HG03521 (cell line): Measurements from ENCODE around the gene RNF40.
"Not testable (repeated sequence)": the region's sequence is repeated elsewhere in the genome, so short reads cannot be mapped to it uniquely, and the experiment has no call there.

ENCODE experiments used
- ATAC-seq: cut with Tn5 transposase; IDR thresholded peaks from one replicate; pipeline ENCODE4 v1.9.1; 2021; ENCODE audit warnings: mild to moderate bottlenecking, moderate library complexity; ENCODE audit not compliant: unreplicated experiment

RNF40 gene

DNA sequence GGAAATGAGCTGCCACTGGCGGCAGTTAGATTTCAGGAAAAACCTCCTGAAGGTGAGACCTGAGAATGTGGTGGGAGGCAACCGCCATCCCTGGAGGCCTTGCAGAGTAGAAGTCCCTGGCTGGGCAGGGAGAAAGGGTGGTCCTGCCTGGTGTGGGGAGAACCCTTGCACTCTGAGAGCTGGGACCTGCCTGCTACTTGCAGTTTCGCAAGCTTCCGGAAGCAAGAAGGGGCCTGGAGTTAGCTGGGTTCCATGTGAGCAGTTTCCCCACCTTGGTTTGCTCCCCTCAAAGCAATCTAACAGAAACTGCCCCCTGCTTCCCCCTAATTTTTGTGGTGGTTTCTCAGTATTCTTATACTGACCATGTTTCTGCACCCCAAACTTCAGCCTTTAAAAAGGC, 18.4 kb downstream of the RNF40 start:
- no peak for ATAC-seq

DNA sequence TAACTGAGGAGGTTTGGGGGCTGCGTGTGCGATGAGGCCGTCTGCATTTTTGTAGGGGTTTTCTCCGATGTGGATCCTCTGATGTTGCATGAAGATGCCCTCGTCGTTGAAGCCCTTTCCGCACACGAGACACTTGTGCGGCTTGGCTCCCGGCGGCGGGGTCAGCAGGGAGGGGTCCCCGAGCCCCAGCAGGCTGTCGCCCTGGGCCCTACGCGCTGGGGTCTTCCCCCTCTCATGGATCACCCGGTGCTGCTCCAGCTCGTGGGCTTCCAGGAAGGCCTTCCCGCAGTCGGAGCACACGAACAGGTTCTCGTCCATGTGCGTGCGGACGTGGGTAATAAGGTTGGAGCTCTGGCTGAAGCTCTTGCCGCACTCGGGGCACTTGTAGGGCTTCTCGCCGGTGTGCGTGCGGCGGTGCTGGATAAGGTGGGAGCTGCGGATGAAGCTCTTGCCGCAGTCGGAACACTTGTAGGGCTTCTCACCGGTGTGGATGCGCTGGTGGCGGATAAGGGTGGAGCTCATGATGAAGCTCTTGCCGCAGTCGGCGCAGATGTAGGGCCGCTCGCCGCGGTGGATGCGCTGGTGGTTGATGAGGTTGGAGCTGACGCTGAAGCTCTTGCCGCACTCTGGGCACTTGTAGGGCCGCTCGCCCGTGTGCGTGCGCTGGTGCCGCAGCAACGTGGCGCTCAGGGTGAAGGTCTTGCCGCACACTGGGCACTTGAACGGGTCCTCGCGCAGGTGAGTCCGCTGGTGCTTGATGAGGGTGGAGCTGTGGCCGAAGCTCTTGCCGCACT, 20.6 kb downstream of the RNF40 start:
- ATAC-seq, result no peak

DNA sequence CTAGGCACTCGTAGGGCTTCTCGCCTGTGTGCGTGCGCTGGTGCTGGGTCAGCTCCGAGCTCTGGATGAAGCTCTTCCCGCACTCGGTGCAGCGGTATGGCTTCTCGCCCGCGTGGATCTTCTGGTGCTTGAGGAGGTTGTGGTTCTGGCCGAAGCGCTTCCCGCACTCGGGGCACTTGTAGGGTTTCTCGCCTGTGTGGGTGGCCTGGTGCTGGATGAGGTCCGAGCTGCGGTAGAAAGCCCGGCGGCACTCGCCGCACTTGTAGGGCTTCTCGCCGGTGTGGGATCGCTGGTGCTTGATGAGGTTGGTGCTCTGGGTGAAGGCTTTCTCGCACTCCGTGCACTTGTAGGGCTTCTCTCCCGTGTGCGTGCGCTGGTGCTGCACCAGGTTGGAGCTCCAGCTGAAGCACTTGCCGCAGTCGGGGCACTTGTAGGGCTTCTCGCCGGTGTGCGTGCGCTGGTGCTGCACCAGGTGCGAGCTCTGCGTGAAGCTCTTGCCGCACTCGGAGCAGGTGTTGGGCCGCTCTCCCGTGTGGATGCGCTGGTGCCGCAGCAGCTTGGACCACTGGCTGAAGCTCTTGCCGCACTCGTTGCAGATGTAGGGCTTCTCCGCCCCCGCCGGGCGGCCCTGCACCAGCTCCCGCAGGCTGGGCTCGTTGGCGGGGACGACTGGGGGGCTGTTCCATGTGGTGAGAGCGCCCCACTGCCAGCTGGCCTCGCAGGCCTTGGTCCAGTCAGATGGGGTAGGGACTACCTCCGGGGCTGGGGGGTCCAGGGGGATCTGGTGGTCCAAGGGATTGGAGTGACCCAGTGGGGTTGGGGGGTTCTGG, 21.4 kb downstream of the RNF40 start:
- no peak for ATAC-seq

DNA sequence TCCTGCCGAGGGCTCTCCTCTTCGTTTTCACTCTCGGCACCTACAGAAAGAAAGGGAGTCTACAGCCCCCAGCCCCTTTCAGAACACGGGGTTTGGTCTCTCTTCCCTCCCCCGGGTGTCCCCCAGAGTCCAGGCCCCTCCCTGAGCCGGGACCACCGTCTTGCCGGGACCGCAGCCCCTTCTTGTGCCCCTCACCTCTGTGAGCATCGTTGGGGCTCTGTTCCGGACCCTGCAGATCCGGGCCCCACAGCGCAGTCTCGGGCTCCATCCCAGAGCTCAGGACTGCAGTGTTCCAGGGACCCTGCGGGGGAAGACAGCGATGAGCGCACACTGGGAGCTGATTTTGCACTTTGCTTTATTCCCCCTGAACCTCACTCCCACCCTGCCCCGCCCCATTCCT, 22.1 kb downstream of the RNF40 start:
- no peak for ATAC-seq

DNA sequence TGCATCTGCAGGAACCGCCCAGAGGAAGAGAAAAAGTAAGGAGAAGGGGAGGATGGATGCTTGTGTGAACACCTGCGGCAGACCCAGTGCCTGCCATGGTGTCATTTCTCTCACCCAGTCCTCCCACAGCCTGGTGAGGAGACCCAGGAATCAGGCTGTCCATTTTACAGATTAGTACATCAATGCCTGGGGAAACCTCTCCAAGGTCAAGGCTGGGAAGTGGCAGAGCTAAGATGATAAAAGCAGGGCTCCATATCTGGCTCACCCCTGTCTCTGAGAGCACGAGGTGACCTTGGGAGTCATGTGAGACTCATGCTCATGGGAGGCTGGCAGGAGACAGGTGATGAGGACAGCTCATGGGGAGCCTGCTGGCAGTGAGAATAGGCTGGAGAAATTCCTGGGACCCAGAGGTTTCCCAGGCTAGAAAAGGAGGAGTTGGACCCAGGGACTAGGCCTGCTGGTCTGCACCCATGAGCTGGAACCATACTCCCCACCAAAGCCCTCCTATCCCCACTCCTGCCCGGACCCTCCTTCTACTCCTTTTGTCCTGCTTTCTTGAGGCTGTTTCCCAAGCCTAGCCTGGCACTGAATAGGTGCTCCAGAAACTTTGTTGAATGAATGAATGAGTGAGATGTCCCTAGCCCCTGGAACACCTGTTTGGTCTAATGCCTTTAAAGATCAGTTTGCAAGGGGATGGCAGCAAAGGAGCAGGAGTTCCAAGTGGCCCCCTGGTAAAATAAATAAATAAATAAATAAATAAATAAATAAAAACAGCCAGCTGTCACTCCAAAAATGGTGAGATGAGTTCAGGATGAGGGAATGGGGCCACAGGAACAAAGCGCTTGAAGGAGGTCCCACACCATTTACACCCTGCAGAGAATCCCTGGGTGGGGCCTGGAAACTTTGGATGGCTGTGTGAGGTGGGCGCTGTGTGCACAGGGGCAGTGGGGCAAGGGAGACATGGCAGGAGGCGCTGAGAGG, 23.3 kb downstream of the RNF40 start:
- no peak for ATAC-seq

DNA sequence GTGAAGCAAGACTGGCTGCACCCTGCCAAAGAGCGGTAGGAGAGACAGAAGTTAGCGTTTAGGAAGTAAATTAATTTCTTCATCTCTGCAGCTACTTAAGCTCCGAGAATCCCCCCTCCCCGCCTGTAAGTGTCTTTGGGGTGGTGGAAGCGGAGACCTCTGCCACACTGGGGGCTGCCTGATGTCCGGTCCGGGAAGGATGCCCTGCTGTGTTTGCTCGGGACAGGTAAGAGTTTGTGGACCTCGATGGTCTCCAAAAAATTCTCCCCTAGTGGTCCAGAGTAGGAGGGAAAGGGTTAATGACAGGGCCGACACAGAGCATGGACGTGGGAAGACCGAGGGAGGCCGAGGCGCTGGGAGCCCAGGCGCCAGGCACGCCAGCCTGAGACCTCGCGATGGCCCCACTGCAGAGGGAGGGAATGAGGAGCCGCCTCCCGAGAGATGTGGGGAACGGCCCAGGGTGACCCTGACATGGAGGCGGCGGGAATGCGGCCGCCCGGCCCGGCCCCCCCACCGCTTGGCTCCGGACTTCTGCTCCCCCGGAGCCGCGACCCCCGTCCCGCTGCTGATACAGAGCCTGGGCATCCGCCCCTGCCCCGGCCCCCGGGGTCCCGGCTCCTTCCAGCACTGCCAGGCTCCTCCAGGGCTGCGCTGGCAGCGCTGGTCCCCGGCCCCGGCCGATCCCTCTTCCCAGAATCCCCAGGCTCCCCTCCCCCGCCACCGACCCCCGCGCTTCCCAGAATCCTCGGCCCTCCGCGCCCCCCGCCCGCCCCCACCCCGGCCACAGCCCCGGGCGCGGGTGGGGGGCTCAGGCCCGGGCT, 24.2 kb downstream of the RNF40 start:
- ATAC-seq, result no peak

DNA sequence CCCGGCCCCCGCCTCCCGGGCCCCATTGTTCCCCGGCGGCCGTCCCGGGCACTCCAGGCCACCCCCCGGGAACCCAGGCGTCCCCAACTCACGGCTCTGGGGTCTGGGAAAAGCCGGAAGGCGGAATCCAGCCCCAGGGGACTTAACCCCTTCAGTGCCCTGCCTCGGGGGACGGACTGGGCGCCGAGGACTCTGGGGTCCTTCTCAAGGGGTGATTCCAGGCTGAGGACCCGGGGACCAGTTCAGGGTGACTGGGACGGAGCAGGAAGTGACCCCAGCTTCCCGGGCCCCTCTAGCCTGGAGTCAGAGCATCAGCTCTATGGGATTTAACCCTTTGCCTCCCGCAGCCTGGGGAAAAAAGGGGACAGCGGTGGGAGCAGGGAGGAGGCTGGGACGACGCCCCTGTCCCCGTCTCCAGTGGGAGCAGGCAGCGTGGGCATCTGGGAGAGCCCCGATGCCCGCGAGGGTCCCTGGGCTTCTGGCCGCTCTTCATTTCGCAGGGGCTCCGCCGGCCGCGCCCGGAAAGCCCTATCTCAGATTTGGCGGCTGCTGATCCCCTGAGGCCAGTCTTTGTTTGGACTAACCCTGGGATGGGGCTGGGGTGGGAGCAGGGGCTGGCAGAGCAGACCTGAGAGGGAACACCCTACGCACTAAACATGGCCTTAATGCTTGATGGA, 25.0 kb downstream of the RNF40 start, which contains the start of gene ZNF629:
TSS of gene ZNF629 (minus strand) at position 270 of the 677 bp plus-strand sequence. CDS start 2,723 bp downstream, outside the sequence.
- ATAC-seq, result no peak

DNA sequence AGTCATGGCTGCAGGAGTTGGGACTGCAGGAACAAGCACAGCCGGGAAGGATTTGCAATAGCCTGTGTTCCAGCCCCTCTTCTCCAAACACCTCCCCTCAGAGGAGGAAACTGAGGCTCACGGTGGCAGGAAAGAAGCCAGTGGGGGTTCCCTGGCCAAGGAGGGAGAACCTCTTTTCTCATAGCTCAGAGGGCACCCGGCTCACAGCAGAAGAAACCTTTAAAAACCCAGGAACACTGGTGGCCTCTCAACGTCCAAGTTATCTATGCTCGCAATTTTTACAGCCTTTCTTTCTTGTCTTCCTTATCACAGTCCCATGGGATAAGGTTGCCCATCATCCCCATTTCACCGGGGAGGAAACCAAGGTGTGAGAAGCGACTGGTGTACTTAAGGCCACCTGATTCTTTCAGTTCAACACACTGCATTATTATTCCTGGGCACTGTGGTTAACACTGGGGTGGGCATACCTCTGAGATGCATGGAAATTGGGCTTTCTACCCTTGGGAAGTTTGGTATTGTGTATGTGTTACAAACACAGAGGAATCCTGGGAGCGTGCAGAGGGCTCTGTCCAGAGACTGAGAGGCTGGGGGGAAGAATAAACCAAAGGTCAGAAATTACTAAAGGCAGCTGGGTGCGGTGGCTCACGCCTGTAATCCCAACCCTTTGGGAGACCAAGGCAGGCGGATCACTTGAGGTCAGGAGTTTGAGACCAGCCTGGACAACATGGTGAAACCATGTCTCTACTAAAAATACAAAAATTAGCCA, 25.7 kb downstream of the RNF40 start:
- no peak for ATAC-seq

DNA sequence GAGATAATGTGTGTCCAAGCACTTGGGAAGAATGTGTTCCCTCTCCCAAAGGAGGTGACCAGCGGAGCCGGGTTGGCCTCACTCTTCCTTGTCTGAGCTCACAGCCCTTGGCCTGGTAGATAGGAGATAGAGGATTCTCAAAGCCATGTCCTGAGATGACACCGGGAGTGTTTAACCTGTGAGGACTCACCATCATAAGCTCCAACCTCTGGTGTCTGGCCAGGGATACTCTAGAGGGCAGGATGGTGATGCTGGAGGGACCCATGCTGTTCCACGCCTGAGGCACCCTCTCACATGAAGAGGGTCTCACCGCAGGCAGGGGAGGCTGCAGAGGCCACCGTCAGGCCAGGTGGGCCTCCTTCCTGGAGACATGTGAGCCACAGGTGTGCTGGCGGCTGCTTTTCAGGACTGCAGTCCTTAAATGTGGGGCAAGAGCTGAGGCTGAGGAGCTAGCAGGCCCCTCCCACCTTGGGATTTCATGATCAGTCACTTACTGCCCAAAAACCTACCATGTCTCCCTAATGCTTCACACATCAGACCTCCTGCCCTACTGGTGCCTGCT, 31.5 kb downstream of the RNF40 start:
- ATAC-seq, result no peak

DNA sequence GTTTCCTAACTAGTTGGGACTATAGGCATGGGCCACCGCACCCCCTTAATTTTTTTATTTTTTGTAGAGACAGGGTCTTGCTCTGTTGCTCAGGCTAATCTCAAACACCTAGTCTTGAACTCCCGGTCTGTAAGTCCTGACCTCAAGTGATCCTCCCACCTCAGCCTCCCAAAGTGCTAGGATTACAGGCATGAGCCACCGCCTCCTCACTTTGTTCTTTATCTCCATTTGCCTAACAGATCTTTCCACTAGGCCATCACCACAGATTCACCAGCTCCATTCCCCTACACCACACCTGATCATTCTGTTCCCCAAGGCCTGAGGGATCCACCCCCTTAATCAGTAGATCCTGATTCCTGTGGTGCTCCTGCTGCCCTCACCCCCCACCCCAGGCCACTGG, 32.5 kb downstream of the RNF40 start:
- no peak for ATAC-seq

DNA sequence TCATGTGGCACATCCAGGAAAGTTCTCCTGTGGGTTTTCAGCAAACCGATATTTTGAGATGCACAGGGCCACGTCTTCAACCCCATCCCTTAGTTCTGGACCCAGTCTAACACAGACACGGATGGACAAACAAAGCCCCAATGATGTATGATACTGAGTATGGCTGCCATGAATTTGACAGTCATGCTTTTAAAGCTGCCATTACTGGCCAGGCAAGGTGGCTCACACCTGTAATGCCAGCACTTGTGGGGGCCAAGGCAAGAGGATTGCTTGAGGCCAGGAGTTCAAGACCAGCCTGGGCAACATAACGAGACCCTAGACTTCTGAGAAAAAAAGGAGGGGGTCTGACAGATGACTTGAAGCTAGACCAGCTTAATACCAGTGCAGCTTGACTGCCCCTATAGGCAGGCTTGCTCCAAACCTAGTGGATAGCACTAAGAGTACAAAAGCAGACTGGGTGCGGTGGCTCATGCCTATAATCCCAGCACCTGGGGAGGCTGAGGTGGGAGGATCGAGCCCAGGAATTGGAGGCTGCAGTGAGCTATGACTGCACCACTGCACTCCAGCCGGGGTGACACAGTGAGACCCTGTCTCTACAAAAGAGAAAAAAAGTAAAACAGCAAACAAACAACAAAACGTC, 35.7 kb downstream of the RNF40 start:
- no peak for ATAC-seq

DNA sequence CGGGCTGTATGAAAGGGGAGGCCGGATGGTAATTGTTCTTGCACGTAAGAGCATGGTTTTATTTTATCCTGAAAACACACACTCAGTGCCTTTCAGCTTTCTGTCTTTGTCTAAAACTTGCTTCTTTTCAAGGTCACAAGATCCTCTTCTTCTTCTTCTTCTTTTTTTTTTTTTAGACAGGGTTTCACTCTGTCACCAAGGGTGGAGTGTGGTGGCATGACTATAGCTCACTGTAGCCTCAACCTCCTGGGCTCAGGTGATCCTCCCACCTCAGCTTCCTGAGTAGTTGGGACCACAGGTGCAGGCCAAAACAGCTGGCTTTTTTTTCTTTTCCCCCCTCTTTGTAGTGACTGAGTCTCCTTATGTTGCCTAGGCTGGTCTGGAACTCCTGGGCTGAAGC, 40.8 kb downstream of the RNF40 start:
- no peak for ATAC-seq

DNA sequence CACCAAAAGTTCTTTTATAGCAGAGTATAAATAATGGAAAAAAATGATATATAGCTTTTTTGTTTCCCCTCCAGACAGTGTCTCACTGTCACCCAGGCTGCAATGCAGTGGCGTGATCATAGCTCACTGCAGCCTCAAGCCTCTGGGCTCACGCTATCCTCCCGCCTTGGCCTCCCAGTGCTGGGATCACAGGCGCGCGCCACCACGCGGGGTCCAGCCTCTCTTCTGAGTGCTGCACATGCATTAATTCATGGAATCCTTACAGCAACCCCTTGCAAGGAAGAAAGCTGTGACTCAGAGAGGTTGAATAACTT, 42.9 kb downstream of the RNF40 start:
- no peak for ATAC-seq

DNA sequence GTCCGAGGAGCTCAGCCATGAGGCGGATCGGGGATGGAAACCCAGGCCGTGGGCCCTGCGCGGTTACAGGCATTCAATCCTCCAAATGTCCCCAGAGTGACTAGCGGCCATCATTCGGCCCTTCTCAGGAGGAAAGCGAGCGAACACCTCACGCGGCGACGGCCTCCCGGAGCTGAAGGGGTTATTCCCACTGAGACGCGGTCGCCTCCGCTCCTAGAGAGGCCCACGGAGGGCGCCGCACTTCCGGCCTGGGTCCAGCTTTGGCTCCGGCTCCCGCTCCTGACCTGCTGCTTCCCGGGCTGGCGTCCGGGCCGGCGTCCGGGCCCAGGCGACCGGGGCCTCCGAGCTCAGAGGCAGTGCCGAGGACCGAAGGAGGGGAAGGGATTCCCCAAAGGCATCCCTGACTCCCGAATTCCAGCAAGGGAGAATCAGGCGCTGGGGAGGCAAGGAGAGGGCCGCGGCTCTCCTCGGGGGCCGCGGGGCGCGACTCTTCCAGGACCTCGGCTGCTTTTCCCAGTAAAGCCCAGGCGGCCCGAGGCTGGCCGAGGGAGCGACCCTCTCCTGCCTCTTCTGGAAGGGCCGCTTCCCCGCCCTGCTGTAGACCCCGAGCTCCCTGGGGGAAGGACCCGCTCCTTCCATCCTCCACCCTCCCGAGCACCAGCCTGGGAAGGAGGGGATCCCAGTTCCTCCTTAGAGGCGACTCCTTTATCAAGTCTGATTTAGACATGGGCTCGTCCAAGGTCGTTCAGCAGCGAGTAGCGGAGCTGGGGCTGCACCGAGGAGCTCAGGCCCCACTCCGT, 43.4 kb downstream of the RNF40 start:
- no peak for ATAC-seq

DNA sequence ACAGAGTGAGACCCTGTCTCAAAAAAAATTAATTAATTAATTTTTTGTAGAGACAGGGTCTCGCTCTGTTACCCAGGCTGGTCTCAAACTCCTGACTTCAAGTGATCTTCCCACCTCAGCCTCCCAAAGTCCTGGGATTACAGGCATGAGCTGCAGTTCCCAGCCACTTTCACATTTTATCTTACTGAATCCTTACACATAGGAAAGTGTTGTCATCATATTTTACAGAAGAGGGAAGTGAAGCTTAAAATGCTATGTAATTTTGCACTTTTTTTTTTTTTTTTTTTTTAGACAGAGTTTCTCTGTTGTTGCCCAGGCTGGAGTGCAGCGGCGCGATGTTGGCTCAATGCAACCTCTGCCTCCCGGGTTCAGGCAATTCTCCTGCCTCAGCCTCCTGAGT, 46.0 kb downstream of the RNF40 start:
- ATAC-seq, result no peak

DNA sequence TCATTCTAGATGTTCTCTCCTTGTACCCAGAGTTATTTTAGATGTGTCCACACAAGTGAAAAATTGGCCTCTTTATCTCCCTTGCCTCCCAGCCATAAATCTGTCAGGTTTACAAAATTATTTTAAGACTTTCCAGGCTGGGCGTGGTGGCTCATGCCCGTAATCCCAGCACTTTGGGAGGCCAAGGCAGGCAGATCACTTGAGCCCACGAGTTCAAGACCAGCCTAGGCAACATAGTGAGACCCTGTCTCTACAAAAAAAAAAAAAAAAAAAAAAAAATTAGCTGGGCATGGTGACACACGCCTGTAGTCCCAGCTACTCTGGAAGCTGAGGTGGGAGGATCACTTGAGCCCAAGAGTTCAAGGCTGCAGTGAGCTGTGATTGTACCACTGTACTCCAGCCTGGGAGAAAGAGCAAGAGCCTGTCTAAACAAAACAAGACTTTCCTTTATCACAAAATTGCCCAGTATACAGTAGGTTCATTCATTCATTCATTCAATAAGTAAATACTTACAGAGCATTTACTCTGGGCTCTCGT, 46.8 kb downstream of the RNF40 start:
- ATAC-seq, result not testable (repeated sequence)

DNA sequence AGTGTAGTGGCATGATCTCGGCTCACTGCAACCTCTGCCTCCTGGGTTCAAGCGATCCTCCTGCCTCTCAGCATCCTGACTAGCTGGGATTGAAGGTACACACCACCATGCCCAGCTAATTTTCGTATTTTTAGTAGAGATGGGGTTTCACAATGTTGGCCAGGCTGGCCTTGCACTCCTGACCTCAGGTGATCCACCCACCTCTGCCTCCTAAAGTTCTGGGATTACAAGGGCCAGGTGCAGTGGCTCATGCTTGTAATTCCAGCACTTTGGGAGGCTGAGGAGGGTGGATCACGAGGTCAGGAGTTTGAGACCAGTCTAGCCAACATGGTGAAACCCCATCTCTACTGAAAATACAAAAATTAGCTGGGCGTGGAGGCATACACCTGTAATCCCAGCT, 47.6 kb downstream of the RNF40 start:
- not testable (repeated sequence) for ATAC-seq
